Metanephros (tissue), 1 donor: ENCODE results near the gene STUB1. TPM values are rescaled to one million over a fixed set of nuclear protein-coding genes. Genes with fewer than 3 reads are reported as not detected.

Experiments used
- total RNA-seq: library from RNA; depleted of rRNA; stranded (reverse); fragments of >200 nt; gene quantifications from one replicate; pipeline ENCODE4 v1.2.3, GENCODE V29; 2014

STUB1 gene
- total RNA-seq, 1 donor from 2014 or later: 71.7 TPM

Other genes starting within 250 kb of the STUB1 start
- gene CAPN15, start 152.7 kb upstream of the STUB1 start, total RNA-seq: 37.6 TPM
- gene PRR35, start 120.0 kb upstream of the STUB1 start, total RNA-seq: 9.4 TPM
- gene NHLRC4, start 113.4 kb upstream of the STUB1 start, total RNA-seq: 18.0 TPM
- gene PIGQ, start 110.4 kb upstream of the STUB1 start, total RNA-seq: 76.1 TPM
- 24.2 TPM for gene RAB40C, start 90.3 kb upstream of the STUB1 start, total RNA-seq
- 1.8 TPM for gene WFIKKN1, start 49.4 kb upstream of the STUB1 start, total RNA-seq
- 91.8 TPM for gene METTL26, start 44.1 kb upstream of the STUB1 start, total RNA-seq
- 23.1 TPM for gene MCRIP2, start 38.6 kb upstream of the STUB1 start, total RNA-seq
- gene WDR90, start 31.0 kb upstream of the STUB1 start, total RNA-seq: 48.3 TPM
- gene RHOT2, start 12.3 kb upstream of the STUB1 start, total RNA-seq: 84.5 TPM
- gene RHBDL1, start 4.7 kb upstream of the STUB1 start, total RNA-seq: 2.6 TPM
- 50.0 TPM for gene JMJD8, start 3.9 kb downstream of the STUB1 start, total RNA-seq
- 13.3 TPM for gene WDR24, start 10.0 kb downstream of the STUB1 start, total RNA-seq
- gene FBXL16, start 25.4 kb downstream of the STUB1 start, total RNA-seq: 0.93 TPM
- 21.3 TPM for gene METRN, start 34.7 kb downstream of the STUB1 start, total RNA-seq
- gene ANTKMT, start 40.7 kb downstream of the STUB1 start, total RNA-seq: 19.9 TPM
- gene CCDC78, start 46.0 kb downstream of the STUB1 start, total RNA-seq: 0.93 TPM
- 4.5 TPM for gene HAGHL, start 46.7 kb downstream of the STUB1 start, total RNA-seq
- gene CIAO3, start 60.6 kb downstream of the STUB1 start, total RNA-seq: 47.6 TPM
- gene MSLN, start 80.3 kb downstream of the STUB1 start, total RNA-seq: 11.8 TPM
- gene RPUSD1, start 108.0 kb downstream of the STUB1 start, total RNA-seq: 17.9 TPM
- 25.5 TPM for gene CHTF18, start 108.2 kb downstream of the STUB1 start, total RNA-seq
- not detected for gene GNG13, start 120.3 kb downstream of the STUB1 start, total RNA-seq